ENCODE data around the gene LSP1. TPM values are rescaled to one million over a fixed set of nuclear protein-coding genes. Genes with fewer than 3 reads are reported as not detected.
"Not testable (repeated sequence)": the region's sequence is repeated elsewhere in the genome, so short reads cannot be mapped to it uniquely, and the experiment has no call there.

LSP1 gene
- total RNA-seq, 1 donor from 2014 or later = 78.2 TPM

DNA sequence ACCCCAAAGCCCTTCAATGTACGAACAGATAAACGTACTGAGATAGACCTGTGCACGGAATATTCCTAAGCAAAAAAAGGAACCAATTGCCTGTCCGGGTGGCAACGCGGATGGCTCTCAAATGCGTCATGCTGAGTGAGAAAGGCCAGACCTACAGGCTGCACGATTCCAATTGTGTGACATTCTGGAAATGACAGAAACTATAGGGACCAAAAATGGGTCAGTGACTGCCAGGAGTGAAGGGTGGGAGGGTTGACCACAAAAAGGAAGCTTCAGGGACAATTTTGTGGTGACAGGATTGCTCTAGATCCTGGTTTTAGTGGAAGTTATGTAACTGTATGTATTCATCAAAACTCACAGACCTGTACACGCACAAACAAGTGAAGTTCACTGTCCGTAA lies 42.1 kb upstream of the LSP1 start:
- TF ChIP-seq, protein P1, sequence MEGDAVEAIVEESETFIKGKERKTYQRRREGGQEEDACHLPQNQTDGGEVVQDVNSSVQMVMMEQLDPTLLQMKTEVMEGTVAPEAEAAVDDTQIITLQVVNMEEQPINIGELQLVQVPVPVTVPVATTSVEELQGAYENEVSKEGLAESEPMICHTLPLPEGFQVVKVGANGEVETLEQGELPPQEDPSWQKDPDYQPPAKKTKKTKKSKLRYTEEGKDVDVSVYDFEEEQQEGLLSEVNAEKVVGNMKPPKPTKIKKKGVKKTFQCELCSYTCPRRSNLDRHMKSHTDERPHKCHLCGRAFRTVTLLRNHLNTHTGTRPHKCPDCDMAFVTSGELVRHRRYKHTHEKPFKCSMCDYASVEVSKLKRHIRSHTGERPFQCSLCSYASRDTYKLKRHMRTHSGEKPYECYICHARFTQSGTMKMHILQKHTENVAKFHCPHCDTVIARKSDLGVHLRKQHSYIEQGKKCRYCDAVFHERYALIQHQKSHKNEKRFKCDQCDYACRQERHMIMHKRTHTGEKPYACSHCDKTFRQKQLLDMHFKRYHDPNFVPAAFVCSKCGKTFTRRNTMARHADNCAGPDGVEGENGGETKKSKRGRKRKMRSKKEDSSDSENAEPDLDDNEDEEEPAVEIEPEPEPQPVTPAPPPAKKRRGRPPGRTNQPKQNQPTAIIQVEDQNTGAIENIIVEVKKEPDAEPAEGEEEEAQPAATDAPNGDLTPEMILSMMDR (IDR thresholded peaks at IDR 0.05) = no peak
- intact Hi-C loops (cut with DNase I) = no loop called here
- ATAC-seq (peak; percentile 79), DNase-seq (no peak)
- H3K27ac ChIP-seq = no peak overlapping the region
- no peaks in the 10 kb centered on the region for H3K36me3 ChIP-seq
- H3K27me3 ChIP-seq = peaks cover 14% of the 10 kb centered on the region
- H3K9me3 ChIP-seq = no peaks in the 10 kb centered on the region
- H3K4me1 ChIP-seq = no peaks in the 10 kb centered on the region
- no peak overlapping the region for H3K4me3 ChIP-seq

DNA sequence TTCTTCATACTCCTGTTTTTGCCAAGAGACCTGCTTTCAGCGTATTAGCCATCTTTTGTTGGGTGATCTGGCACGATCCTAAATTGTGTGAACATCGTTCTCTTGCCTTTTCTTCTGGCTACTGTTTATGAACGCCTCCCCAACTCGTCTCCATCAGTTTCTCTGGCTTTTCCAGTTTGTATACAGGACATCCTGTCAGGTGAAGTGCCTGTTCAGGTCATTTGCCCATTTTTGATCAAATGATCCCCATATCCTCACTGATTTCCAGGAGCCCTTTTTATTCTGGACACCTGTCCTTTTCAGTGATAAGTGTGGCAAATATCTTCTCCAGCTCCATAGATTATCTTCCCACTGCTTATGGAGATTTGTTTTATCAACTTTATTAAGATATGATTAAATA lies 40.6 kb upstream of the LSP1 start:
- Histone ChIP-seq H3K27me3 (peaks cover 13% of the 10 kb centered on the region), H3K4me1 (no peaks in the 10 kb centered on the region), H3K4me3 (no peak overlapping the region), H3K27ac (no peak overlapping the region), H3K36me3 (no peaks in the 10 kb centered on the region), H3K9me3 (no peaks in the 10 kb centered on the region)
- intact Hi-C loops (cut with DNase I) = no loop called here
- no peak for ATAC-seq
- TF ChIP-seq, protein P1 (IDR thresholded peaks at IDR 0.05) = no peak
- DNase-seq = no peak

DNA sequence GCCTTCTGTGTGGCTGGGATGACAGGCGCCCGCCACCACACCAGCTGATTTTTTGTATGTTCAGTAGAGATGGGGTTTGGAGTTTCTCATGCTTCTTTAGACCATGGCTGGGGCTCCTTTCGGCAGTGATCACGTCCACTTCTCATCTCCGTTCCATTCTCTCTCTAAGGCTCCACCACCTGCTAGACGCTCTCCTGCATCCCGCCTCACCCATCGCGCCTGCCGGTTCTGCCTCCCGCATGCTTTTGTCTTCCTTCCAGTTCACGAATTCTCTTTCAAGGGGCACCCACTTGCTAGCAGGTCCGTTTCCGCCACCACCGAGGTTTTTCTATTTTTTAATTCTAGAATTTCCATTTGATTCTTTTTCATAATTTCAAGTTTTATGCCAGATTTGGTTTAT lies 40.1 kb upstream of the LSP1 start:
- DNase-seq (no peak), ATAC-seq (no peak)
- Histone ChIP-seq H3K27ac (no peak overlapping the region), H3K36me3 (no peaks in the 10 kb centered on the region), H3K4me3 (no peak overlapping the region), H3K4me1 (no peaks in the 10 kb centered on the region), H3K9me3 (no peaks in the 10 kb centered on the region), H3K27me3 (peaks cover 8% of the 10 kb centered on the region)
- intact Hi-C loops (cut with DNase I) = no loop called here
- TF ChIP-seq, protein P1 (IDR thresholded peaks at IDR 0.05) = no peak

DNA sequence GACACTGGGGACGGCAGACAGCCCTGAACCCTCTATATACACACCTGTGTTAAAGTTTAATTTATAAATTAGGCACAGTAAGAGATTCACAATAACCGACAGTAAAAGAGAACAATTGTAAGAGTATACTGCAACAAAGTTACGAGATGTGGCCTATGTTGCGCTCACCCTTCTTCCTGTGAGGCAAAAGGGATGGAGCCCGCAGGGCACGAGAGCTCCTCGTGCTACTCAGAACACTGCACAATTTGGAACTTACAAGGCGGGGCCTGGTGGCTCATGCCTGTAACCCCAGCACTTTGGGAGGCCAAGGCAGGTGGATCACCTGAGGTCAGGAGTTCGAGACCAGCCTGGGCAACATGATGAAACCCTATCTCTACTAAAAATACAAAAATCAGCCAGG lies 39.5 kb upstream of the LSP1 start:
- H3K4me1 ChIP-seq; H3K9me3 ChIP-seq; H3K27me3 ChIP-seq; DNase-seq; H3K4me3 ChIP-seq; H3K36me3 ChIP-seq; intact Hi-C loops (cut with DNase I); ATAC-seq; H3K27ac ChIP-seq: not testable (repeated sequence)

DNA sequence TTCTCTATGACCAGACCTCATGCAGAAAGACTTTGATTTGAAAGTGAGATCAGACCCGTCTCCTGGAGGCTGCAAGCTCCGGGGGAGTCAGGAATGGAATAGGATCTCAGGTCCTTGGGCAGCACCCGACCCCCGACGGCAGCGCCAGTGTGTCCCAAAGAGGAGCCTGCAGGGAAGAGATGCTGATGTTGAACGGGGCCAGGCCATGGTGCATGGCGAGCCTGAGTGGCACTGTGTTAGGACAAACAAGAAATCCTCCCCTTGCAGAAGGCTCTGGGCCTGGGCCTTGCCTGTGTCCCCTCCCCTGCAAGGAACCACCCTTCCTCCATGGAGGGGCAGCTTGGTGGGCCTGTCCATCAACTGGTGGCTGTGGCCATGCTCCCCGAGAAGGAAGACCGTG lies 38.2 kb upstream of the LSP1 start:
- Histone ChIP-seq H3K9me3 (no peaks in the 10 kb centered on the region), H3K4me1 (no peaks in the 10 kb centered on the region), H3K4me3 (no peak overlapping the region), H3K27ac (no peak overlapping the region), H3K36me3 (no peaks in the 10 kb centered on the region), H3K27me3 (peaks cover 6% of the 10 kb centered on the region)
- DNase-seq = no peak
- TF ChIP-seq, protein P1 (IDR thresholded peaks at IDR 0.05) = no peak
- no peak for ATAC-seq
- intact Hi-C loops (cut with DNase I) = no loop called here

DNA sequence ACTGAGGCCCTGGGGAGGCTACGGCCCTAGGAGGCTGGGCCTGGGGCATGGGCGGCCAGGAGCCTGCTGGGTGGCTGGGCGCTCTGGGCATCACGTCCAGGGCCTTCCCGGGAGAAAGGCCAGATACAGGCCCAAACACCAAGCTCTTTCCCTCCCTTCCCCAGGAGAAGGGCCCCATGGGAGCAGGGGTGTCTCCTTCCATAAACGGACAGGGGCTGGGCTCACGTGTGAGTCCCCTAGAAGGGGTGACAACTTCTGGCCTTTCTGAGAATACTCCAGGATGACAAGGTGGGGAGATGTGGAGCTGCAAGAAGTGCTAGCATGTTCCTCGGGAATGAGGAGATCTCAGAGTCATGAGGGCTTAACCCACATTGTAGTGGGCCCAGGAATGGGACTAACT lies 37.6 kb upstream of the LSP1 start:
- intact Hi-C loops (cut with DNase I) = no loop called here
- Histone ChIP-seq H3K4me3 (no peak overlapping the region), H3K27me3 (peaks cover 6% of the 10 kb centered on the region), H3K27ac (no peak overlapping the region), H3K4me1 (no peaks in the 10 kb centered on the region), H3K36me3 (no peaks in the 10 kb centered on the region), H3K9me3 (no peaks in the 10 kb centered on the region)
- TF ChIP-seq, protein P1 (IDR thresholded peaks at IDR 0.05) = no peak
- DNase-seq (no peak), ATAC-seq (no peak)
